COLO829 (cell line): Measurements from ENCODE around the gene GLG1.
"Not testable (repeated sequence)": the region's sequence is repeated elsewhere in the genome, so short reads cannot be mapped to it uniquely, and the experiment has no call there.

Experiments
- DNase-seq: peaks from one replicate; pipeline ENCODE4 v3.0.0; 2012; ENCODE audit warnings: low spot score

The GLG1 gene

GRCh38 chr16:74443624-74444346 is 163.1 kb downstream of the GLG1 start:
- not testable (repeated sequence) for DNase-seq

GRCh38 chr16:74439685-74440084 is 167.2 kb downstream of the GLG1 start:
- no peak for DNase-seq

GRCh38 chr16:74438492-74438979 is 168.4 kb downstream of the GLG1 start:
- no peak for DNase-seq

- no peak for DNase-seq
Observed at GRCh38 chr16:74431516-74431915, 175.4 kb downstream of the GLG1 start.

- DNase-seq, result not testable (repeated sequence)
Observed at GRCh38 chr16:74430036-74430712, 176.7 kb downstream of the GLG1 start.

- DNase-seq, result not testable (repeated sequence)
Observed at GRCh38 chr16:74428493-74428892, 178.4 kb downstream of the GLG1 start.

- DNase-seq, result not testable (repeated sequence)
Observed at GRCh38 chr16:74425751-74426150, 181.2 kb downstream of the GLG1 start.

GRCh38 chr16:74423721-74424120 is 183.2 kb downstream of the GLG1 start:
- DNase-seq, result not testable (repeated sequence)

- not testable (repeated sequence) for DNase-seq
Observed at GRCh38 chr16:74422086-74422485, 184.8 kb downstream of the GLG1 start.

- DNase-seq, result not testable (repeated sequence)
Observed at GRCh38 chr16:74421482-74421785, 185.5 kb downstream of the GLG1 start.

- not testable (repeated sequence) for DNase-seq
Observed at GRCh38 chr16:74420612-74421481, 186.1 kb downstream of the GLG1 start, which contains the start of gene CLEC18B. CLEC18B (minus strand) TSS chr16:74421478; CDS start chr16:74421270, 208 bp downstream.

GRCh38 chr16:74419811-74420210 is 187.1 kb downstream of the GLG1 start:
- not testable (repeated sequence) for DNase-seq

GRCh38 chr16:74417897-74418296 is 189.0 kb downstream of the GLG1 start:
- not testable (repeated sequence) for DNase-seq

GRCh38 chr16:74413920-74414319 is 193.0 kb downstream of the GLG1 start:
- not testable (repeated sequence) for DNase-seq

- DNase-seq, result not testable (repeated sequence)
Observed at GRCh38 chr16:74413485-74413884, 193.4 kb downstream of the GLG1 start.

GRCh38 chr16:74412775-74413390 is 194.0 kb downstream of the GLG1 start:
- not testable (repeated sequence) for DNase-seq

GRCh38 chr16:74412138-74412774 is 194.7 kb downstream of the GLG1 start:
- DNase-seq, result not testable (repeated sequence)

- DNase-seq, result not testable (repeated sequence)
Observed at GRCh38 chr16:74410981-74411380, 195.9 kb downstream of the GLG1 start.

GRCh38 chr16:74410057-74410957 is 196.6 kb downstream of the GLG1 start:
- DNase-seq, result not testable (repeated sequence)
